Left ventricle myocardium inferior (tissue), 1 donor: ENCODE data around the gene SMPDL3A. TPM values are rescaled to one million over a fixed set of nuclear protein-coding genes. Genes with fewer than 3 reads are reported as not detected.

Experiments
- DNase-seq: peaks from one replicate; pipeline ENCODE4 v3.0.0-alpha.2; 2020
- H3K27ac ChIP-seq: fragments of 200-600 bp; replicated peaks from 2 replicates; pipeline ENCODE4 v1.8.0; 2021
- H3K27me3 ChIP-seq: fragments of 200-600 bp; 2 replicates; pipeline ENCODE4 v1.8.0; 2021; ENCODE audit warnings: low read depth
- H3K36me3 ChIP-seq: fragments of 200-600 bp; 2 replicates; pipeline ENCODE4 v1.8.0; 2021
- H3K4me1 ChIP-seq: fragments of 200-600 bp; 2 replicates; pipeline ENCODE4 v1.8.0; 2021
- H3K4me3 ChIP-seq: fragments of 200-600 bp; 2 replicates; pipeline ENCODE4 v1.8.0; 2021; ENCODE audit warnings: mild to moderate bottlenecking, moderate library complexity
- H3K9me3 ChIP-seq: fragments of 200-600 bp; replicated peaks from 2 replicates; pipeline ENCODE4 v1.8.0; 2021
- CTCF ChIP-seq: fragments of 200-600 bp; IDR thresholded peaks from 2 replicates; pipeline ENCODE4 v1.8.0; 2021; ENCODE audit warnings: antibody characterized with exemption, mild to moderate bottlenecking, borderline replicate concordance
- intact Hi-C: fragments of 100-400 bp; cut with micrococcal nuclease; formaldehyde crosslinking; loops from one replicate; pipeline ENCODE4 v1.11.0; 2022
- total RNA-seq: library from RNA; stranded (reverse); fragmentation: NEBNext Ultra II Directional; extraction: Animal tissue kit (Norgen Biotek cat#: 25700); gene quantifications from one replicate; pipeline ENCODE4 v1.2.1, GENCODE V29; 2021
- donor health status: DM: no; HTN: yes; CAD: no; lungs with severe emphysema.

The SMPDL3A gene
- total RNA-seq, 1 donor from 2014 or later, result 3.8 TPM

- intact Hi-C loops, result no loop called here
- Histone ChIP-seq H3K36me3 (no peaks in the 10 kb centered on the region), H3K4me3 (no peak overlapping the region), H3K4me1 (peaks cover 2% of the 10 kb centered on the region), H3K9me3 (no peaks in the 10 kb centered on the region), H3K27ac (no peak overlapping the region), H3K27me3 (peaks cover 27% of the 10 kb centered on the region)
- no peak for TF ChIP-seq CTCF
- DNase-seq, result no peak
Measured at GRCh38 chr6:122783401-122783800, 5.7 kb upstream of the SMPDL3A start.

GRCh38 chr6:122785891-122786290, 3.2 kb upstream of the SMPDL3A start:
- Histone ChIP-seq H3K4me3 (no peak overlapping the region), H3K36me3 (no peaks in the 10 kb centered on the region), H3K9me3 (no peaks in the 10 kb centered on the region), H3K27ac (no peak overlapping the region), H3K27me3 (peaks cover 14% of the 10 kb centered on the region), H3K4me1 (peaks cover 27% of the 10 kb centered on the region)
- DNase-seq, result no peak
- intact Hi-C loops, result no loop called here
- TF ChIP-seq CTCF, result no peak

GRCh38 chr6:122787721-122788120, 1.3 kb upstream of the SMPDL3A start:
- H3K4me1 ChIP-seq, result peaks cover 30% of the 10 kb centered on the region
- no peak for DNase-seq
- H3K27me3 ChIP-seq, result peaks cover 3% of the 10 kb centered on the region
- no peak for TF ChIP-seq CTCF
- no peaks in the 10 kb centered on the region for H3K9me3 ChIP-seq
- H3K27ac ChIP-seq, result no peak overlapping the region
- no peak overlapping the region for H3K4me3 ChIP-seq
- H3K36me3 ChIP-seq, result no peaks in the 10 kb centered on the region
- intact Hi-C loops, result no loop called here

GRCh38 chr6:122788208-122788607, 850 bp upstream of the SMPDL3A start:
- TF ChIP-seq CTCF, result no peak
- no peak for DNase-seq
- peak overlapping the region; percentile 86 for H3K4me3 ChIP-seq
- H3K27me3 ChIP-seq, result no peaks in the 10 kb centered on the region
- no peaks in the 10 kb centered on the region for H3K9me3 ChIP-seq
- intact Hi-C loops, result no loop called here
- peaks cover 30% of the 10 kb centered on the region for H3K4me1 ChIP-seq
- H3K36me3 ChIP-seq, result no peaks in the 10 kb centered on the region
- peak overlapping the region; percentile 96 for H3K27ac ChIP-seq

GRCh38 chr6:122788663-122789181, 336 bp upstream of the SMPDL3A start:
- no peaks in the 10 kb centered on the region for H3K27me3 ChIP-seq
- intact Hi-C loops, result no loop called here
- peaks cover 30% of the 10 kb centered on the region for H3K4me1 ChIP-seq
- H3K4me3 ChIP-seq, result peak overlapping the region; percentile 86
- H3K36me3 ChIP-seq, result no peaks in the 10 kb centered on the region
- no peak for TF ChIP-seq CTCF
- DNase-seq, result no peak
- no peaks in the 10 kb centered on the region for H3K9me3 ChIP-seq
- H3K27ac ChIP-seq, result peak overlapping the region; percentile 96
